Measurements from ENCODE around the gene SLC16A11. TPM values are rescaled to one million over a fixed set of nuclear protein-coding genes. Genes with fewer than 3 reads are reported as not detected.

Gene SLC16A11
- total RNA-seq, 1 experiment from 2014 or later: 0.48 TPM

- TF ChIP-seq NR1H2 (CRISPR knock-in tag; IDR thresholded peaks at IDR 0.05) (no peak), TEAD1 (CRISPR knock-in tag; IDR thresholded peaks at IDR 0.05) (peak; percentile 33; the same call in 1 of the 2 replicates), TP53 (CRISPR knock-in tag; IDR thresholded peaks at IDR 0.05) (0 out of 2 replicates have a peak, but pooled peaks have one; percentile 10)
- TF ChIP-seq, protein P1, sequence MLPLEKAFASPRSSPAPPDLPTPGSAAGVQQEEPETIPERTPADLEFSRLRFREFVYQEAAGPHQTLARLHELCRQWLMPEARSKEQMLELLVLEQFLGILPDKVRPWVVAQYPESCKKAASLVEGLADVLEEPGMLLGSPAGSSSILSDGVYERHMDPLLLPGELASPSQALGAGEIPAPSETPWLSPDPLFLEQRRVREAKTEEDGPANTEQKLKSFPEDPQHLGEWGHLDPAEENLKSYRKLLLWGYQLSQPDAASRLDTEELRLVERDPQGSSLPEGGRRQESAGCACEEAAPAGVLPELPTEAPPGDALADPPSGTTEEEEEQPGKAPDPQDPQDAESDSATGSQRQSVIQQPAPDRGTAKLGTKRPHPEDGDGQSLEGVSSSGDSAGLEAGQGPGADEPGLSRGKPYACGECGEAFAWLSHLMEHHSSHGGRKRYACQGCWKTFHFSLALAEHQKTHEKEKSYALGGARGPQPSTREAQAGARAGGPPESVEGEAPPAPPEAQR (CRISPR knock-in tag; IDR thresholded peaks at IDR 0.05): no peak
Observed at GRCh38 chr17:7042501-7043181, 1.3 kb downstream of the SLC16A11 start (continued).

DNA sequence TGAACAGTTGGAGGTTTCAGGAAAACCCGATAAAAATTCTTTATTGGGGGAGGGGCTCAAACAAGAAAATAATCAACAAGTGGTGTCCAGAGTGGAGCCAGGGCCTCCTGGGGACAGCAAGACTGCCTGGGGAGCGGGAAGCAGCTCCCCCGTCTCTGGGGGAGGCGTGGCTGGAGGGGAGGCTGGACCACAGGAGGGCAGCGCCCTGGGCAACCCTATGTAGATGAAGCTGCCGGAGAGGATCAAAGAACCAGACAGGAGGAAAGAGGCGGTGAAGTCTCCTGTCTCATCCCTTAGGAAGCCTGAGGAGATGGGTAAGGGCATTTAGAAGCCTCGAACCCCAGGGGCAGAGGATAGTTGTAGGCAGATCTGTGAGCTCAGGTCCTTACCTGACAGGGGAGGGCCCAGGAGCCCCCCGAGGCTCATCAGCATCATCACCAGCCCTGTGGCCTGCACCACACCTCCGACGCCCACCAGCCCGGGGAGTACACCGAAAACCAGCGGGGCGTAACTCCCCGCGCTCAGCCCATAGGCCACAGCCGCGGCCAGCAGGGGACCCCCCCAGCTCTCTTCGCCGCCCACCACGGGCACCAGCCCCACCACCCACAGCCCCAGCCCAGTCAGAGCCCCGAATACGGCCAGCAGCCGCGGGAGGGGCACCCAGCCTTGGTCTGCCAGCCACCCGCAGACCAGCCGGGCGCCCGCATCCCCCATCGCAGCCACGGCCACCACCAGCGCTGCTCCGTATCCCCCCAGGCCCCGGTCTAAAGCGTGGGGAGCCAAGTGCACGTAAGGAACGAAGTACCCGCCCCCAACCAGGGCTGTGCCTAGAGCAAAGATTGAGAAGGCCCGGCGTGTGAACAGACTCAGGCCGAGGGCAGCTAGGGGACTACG, 2.0 kb downstream of the SLC16A11 start:
- DNase-seq (ENCODE audit: low spot score) (peak; percentile 47), ATAC-seq (peak; percentile 11)
- ChIA-PET POLR2A (interaction anchor here (1.0 to 1.5 kb wide), 2 partner anchors 18 to 135 kb away, joined by 3 to 4 read pairs; no protein-coding TSS in a partner anchor), CTCF (interaction anchor here (0.6 to 2.9 kb wide), 10 partner anchors 10 to 448 kb away, joined by 3 to 15 read pairs (median 6); no protein-coding TSS in a partner anchor)
- Mint-ChIP-seq H3K36me3 (no peaks in the 10 kb centered on the region), H3K27ac (no peak overlapping the region), H3K27me3 (ENCODE audit: low read depth) (peaks cover 57% of the 10 kb centered on the region), H3K4me1 (peaks cover 26% of the 10 kb centered on the region), H3K9me3 (no peaks in the 10 kb centered on the region), H3K4me3 (peak overlapping the region; percentile 66)
- no peak for TF ChIP-seq NFYB (CRISPR knock-in tag; conservative IDR thresholded peaks at IDR 0.05; ENCODE audit: low read depth)
- TF ChIP-seq NFATC4 (CRISPR knock-in tag; IDR thresholded peaks at IDR 0.05): no peak
- no peak for TF ChIP-seq AFF4 (CRISPR knock-in tag; IDR thresholded peaks at IDR 0.05; ENCODE audit: borderline replicate concordance)
- no peak for TF ChIP-seq ZNF263 (CRISPR knock-in tag; IDR thresholded peaks at IDR 0.05; ENCODE audit: low read depth)
- TF ChIP-seq, protein P2, sequence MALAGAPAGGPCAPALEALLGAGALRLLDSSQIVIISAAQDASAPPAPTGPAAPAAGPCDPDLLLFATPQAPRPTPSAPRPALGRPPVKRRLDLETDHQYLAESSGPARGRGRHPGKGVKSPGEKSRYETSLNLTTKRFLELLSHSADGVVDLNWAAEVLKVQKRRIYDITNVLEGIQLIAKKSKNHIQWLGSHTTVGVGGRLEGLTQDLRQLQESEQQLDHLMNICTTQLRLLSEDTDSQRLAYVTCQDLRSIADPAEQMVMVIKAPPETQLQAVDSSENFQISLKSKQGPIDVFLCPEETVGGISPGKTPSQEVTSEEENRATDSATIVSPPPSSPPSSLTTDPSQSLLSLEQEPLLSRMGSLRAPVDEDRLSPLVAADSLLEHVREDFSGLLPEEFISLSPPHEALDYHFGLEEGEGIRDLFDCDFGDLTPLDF (CRISPR knock-in tag; IDR thresholded peaks at IDR 0.05): no peak
- TF ChIP-seq ATF2 (CRISPR knock-in tag; IDR thresholded peaks at IDR 0.05; ENCODE audit: borderline replicate concordance, low read depth): no peak
- TF ChIP-seq ZNF416 (CRISPR knock-in tag; IDR thresholded peaks at IDR 0.05): no peak
- TF ChIP-seq IRF2 (CRISPR knock-in tag; IDR thresholded peaks at IDR 0.05; ENCODE audit: borderline replicate concordance, low read depth): no peak
- TF ChIP-seq, protein P3, sequence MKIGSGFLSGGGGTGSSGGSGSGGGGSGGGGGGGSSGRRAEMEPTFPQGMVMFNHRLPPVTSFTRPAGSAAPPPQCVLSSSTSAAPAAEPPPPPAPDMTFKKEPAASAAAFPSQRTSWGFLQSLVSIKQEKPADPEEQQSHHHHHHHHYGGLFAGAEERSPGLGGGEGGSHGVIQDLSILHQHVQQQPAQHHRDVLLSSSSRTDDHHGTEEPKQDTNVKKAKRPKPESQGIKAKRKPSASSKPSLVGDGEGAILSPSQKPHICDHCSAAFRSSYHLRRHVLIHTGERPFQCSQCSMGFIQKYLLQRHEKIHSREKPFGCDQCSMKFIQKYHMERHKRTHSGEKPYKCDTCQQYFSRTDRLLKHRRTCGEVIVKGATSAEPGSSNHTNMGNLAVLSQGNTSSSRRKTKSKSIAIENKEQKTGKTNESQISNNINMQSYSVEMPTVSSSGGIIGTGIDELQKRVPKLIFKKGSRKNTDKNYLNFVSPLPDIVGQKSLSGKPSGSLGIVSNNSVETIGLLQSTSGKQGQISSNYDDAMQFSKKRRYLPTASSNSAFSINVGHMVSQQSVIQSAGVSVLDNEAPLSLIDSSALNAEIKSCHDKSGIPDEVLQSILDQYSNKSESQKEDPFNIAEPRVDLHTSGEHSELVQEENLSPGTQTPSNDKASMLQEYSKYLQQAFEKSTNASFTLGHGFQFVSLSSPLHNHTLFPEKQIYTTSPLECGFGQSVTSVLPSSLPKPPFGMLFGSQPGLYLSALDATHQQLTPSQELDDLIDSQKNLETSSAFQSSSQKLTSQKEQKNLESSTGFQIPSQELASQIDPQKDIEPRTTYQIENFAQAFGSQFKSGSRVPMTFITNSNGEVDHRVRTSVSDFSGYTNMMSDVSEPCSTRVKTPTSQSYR (CRISPR knock-in tag; IDR thresholded peaks at IDR 0.05): no peak
- no peak for TF ChIP-seq HMGXB4 (CRISPR knock-in tag; IDR thresholded peaks at IDR 0.05)
- TF ChIP-seq NFE2L1 (CRISPR knock-in tag; IDR thresholded peaks at IDR 0.05): no peak
- TF ChIP-seq ZNF121 (CRISPR knock-in tag; IDR thresholded peaks at IDR 0.05): no peak
- TF ChIP-seq, protein P4, sequence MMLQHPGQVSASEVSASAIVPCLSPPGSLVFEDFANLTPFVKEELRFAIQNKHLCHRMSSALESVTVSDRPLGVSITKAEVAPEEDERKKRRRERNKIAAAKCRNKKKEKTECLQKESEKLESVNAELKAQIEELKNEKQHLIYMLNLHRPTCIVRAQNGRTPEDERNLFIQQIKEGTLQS (CRISPR knock-in tag; conservative IDR thresholded peaks at IDR 0.05): no peak
- no peak for TF ChIP-seq NR3C1 (CRISPR knock-in tag; conservative IDR thresholded peaks at IDR 0.05; ENCODE audit: low read depth)
- TF ChIP-seq ZNF423 (CRISPR knock-in tag; IDR thresholded peaks at IDR 0.05): no peak; the same call in 1 of the 2 replicates
- TF ChIP-seq, protein P5, sequence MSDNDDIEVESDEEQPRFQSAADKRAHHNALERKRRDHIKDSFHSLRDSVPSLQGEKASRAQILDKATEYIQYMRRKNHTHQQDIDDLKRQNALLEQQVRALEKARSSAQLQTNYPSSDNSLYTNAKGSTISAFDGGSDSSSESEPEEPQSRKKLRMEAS (CRISPR knock-in tag; IDR thresholded peaks at IDR 0.05): no peak
- TF ChIP-seq ETV6 (CRISPR knock-in tag; IDR thresholded peaks at IDR 0.05): no peak
